ENCODE measurements around the gene TECRL.

- TF ChIP-seq RAD21 (IDR thresholded peaks at IDR 0.05; ENCODE audit: insufficient read depth, low read depth, low read length) (no peak), ESRRA (IDR thresholded peaks at IDR 0.05; ENCODE audit: low read length) (no peak), RFX5 (IDR thresholded peaks at IDR 0.05; ENCODE audit: low read depth, low read length) (no peak), POLR2AphosphoS5 (IDR thresholded peaks at IDR 0.05; ENCODE audit: low read length) (no peak), JUND (IDR thresholded peaks at IDR 0.05; ENCODE audit: low read depth, low read length) (no peak), SIN3A (IDR thresholded peaks at IDR 0.05; ENCODE audit: low read depth, low read length) (no peak), RCOR1 (conservative IDR thresholded peaks at IDR 0.05; ENCODE audit: low read depth, low read length) (no peak)
- TF ChIP-seq, protein P1, sequence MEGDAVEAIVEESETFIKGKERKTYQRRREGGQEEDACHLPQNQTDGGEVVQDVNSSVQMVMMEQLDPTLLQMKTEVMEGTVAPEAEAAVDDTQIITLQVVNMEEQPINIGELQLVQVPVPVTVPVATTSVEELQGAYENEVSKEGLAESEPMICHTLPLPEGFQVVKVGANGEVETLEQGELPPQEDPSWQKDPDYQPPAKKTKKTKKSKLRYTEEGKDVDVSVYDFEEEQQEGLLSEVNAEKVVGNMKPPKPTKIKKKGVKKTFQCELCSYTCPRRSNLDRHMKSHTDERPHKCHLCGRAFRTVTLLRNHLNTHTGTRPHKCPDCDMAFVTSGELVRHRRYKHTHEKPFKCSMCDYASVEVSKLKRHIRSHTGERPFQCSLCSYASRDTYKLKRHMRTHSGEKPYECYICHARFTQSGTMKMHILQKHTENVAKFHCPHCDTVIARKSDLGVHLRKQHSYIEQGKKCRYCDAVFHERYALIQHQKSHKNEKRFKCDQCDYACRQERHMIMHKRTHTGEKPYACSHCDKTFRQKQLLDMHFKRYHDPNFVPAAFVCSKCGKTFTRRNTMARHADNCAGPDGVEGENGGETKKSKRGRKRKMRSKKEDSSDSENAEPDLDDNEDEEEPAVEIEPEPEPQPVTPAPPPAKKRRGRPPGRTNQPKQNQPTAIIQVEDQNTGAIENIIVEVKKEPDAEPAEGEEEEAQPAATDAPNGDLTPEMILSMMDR (IDR thresholded peaks at IDR 0.05 in 2 of 3, conservative IDR thresholded peaks at IDR 0.05 in 1 of 3; ENCODE audit: control insufficient read depth in 2 of 3, extremely low read depth in 1 of 3, insufficient read depth in 1 of 3, low read depth in 3 of 3, low read length in 3 of 3): no peak
- TF ChIP-seq, protein P2, sequence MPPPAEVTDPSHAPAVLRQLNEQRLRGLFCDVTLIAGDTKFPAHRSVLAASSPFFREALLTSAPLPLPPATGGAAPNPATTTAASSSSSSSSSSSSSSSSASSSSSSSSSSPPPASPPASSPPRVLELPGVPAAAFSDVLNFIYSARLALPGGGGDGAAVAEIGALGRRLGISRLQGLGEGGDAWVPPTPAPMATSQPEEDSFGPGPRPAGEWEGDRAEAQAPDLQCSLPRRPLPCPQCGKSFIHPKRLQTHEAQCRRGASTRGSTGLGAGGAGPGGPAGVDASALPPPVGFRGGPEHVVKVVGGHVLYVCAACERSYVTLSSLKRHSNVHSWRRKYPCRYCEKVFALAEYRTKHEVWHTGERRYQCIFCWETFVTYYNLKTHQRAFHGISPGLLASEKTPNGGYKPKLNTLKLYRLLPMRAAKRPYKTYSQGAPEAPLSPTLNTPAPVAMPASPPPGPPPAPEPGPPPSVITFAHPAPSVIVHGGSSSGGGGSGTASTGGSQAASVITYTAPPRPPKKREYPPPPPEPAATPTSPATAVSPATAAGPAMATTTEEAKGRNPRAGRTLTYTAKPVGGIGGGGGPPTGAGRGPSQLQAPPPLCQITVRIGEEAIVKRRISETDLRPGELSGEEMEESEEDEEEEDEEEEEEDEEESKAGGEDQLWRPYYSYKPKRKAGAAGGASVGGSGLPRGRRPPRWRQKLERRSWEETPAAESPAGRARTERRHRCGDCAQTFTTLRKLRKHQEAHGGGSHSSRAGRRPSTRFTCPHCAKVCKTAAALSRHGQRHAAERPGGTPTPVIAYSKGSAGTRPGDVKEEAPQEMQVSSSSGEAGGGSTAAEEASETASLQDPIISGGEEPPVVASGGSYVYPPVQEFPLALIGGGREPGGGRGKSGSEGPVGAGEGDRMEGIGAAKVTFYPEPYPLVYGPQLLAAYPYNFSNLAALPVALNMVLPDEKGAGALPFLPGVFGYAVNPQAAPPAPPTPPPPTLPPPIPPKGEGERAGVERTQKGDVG (CRISPR knock-in tag; IDR thresholded peaks at IDR 0.05): no peak
These were observed 178.4 kb downstream of the TECRL start for GRCh38 chr4:64230709-64231310.
